ENCODE data around the gene CPLANE2.
"Not testable (repeated sequence)": the region's sequence is repeated elsewhere in the genome, so short reads cannot be mapped to it uniquely, and the experiment has no call there.

The CPLANE2 gene

DNA sequence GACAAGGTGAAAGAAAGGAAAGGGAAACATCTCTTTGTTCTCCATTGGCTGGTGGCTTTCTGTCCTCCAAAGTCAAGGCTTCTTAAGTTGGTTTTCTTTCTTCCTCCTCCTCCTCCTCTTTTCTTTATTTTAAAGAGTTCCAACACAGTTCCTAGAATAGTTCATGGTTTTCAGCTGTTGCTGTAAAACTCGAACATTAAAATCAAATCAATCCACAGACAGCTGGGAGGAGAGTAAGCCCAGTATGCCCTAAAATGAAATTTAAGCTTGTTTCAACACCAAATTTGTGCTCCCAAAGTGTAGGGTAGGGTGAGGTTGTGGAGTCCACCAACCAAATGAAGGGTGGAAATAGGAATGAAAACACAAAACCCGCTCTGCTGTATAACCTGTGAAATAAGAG is 10.5 kb upstream of the CPLANE2 start:
- TF ChIP-seq, protein P1, sequence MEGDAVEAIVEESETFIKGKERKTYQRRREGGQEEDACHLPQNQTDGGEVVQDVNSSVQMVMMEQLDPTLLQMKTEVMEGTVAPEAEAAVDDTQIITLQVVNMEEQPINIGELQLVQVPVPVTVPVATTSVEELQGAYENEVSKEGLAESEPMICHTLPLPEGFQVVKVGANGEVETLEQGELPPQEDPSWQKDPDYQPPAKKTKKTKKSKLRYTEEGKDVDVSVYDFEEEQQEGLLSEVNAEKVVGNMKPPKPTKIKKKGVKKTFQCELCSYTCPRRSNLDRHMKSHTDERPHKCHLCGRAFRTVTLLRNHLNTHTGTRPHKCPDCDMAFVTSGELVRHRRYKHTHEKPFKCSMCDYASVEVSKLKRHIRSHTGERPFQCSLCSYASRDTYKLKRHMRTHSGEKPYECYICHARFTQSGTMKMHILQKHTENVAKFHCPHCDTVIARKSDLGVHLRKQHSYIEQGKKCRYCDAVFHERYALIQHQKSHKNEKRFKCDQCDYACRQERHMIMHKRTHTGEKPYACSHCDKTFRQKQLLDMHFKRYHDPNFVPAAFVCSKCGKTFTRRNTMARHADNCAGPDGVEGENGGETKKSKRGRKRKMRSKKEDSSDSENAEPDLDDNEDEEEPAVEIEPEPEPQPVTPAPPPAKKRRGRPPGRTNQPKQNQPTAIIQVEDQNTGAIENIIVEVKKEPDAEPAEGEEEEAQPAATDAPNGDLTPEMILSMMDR (IDR thresholded peaks at IDR 0.05; ENCODE audit: unreplicated experiment in 3 of 3): no peak
- Mint-ChIP-seq H3K4me3 (peak overlapping the region in 1 of 3 experiments; percentile 34), H3K4me1 (peaks cover 41% of the 10 kb centered on the region), H3K36me3 (ENCODE audit: low read depth) (peaks cover 28% of the 10 kb centered on the region), H3K9me3 (no peaks in the 10 kb centered on the region), H3K27ac (peak overlapping the region; percentile 62 to 68 (median 65)), H3K27me3 (ENCODE audit: low read depth) (no peaks in the 10 kb centered on the region)

DNA sequence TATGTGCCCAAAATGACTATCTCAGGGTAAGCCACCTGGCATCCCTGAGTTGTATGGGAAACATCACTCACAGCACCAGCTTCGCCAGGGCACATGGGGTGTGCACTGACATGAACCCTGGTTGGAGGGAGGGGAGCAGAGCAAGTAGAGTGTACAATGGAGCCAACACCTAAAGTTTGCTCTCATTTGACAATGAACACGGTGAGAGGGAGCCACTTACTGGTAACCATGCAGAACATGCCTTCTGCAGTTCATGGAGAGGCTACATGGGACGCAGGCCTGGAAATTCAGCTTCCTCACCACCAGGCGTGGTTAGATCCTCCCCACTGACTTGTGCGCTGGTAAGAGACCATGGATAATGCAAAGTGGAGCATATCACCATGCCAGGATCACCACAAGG is 10.0 kb upstream of the CPLANE2 start:
- H3K4me3 Mint-ChIP-seq: no peak overlapping the region

DNA sequence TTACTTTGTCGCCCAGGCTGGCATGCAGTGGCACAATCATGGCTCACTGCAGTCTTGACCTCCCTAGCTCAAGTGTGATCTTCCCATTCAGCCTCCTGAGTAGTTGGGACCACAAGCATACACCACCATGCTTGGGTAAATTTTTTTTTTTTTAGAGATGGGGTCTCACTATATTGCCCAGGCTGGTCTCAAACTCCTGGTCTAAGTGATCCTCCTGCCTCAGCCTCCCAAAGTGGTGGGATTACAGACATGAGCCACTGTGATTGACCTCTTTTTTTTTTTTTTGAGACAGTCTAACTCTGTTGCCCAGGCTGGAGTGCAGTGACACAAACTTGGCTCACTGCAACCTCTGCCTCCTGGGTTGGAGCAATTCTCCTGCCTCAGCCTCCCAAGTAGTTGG is 9.3 kb upstream of the CPLANE2 start:
- not testable (repeated sequence) for H3K27me3 Mint-ChIP-seq (ENCODE audit: low read depth); H3K9me3 Mint-ChIP-seq; H3K4me3 Mint-ChIP-seq; H3K27ac Mint-ChIP-seq
- H3K36me3 Mint-ChIP-seq (ENCODE audit: low read depth): peaks cover 19% of the 10 kb centered on the region
- peaks cover 43% of the 10 kb centered on the region for H3K4me1 Mint-ChIP-seq

More for the DNA sequence above, 10.0 kb upstream of the CPLANE2 start:
- H3K27me3 Mint-ChIP-seq (ENCODE audit: low read depth): no peaks in the 10 kb centered on the region
- TF ChIP-seq, protein P1 (IDR thresholded peaks at IDR 0.05; ENCODE audit: unreplicated experiment in 3 of 3): no peak
- peak overlapping the region; percentile 62 to 68 (median 65) for H3K27ac Mint-ChIP-seq
- H3K9me3 Mint-ChIP-seq: no peaks in the 10 kb centered on the region
- peaks cover 41% of the 10 kb centered on the region for H3K4me1 Mint-ChIP-seq
- peaks cover 25% of the 10 kb centered on the region for H3K36me3 Mint-ChIP-seq (ENCODE audit: low read depth)

DNA sequence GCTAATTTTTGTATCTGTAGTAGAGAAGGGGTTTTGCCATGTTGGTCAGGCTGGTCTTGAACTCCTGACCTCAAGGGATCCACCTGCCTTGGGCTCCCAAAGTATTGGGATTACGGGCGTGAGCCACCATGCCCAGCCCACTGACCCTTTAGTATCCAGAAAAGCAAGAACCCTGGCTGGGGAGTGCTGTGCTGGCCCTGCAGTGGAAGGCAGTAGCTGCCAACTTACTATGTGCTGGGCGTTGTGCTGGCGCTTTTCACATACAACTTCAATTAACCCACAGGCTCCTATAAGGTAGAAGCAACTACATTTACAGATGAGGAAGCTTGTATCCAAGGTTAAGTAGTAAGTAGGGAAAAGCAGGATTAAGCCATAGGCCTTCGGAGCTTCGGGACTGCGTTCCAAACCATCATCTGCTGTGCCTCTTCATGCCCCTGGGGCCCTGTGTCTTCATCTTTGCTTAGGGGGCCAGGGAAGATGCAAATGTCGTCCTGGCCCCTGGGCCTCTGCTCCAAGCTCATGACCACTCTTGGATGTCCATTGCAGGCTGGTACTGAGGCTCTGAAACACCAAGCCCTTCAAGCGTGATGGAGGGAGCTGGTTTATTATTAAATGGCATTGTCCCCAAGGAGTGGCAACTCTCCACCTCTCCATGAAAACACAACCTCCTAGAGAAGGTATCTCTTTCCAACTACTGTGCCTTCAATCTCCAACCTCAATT is 8.7 kb upstream of the CPLANE2 start:
- Mint-ChIP-seq H3K9me3 (no peaks in the 10 kb centered on the region), H3K36me3 (ENCODE audit: low read depth) (peaks cover 19% of the 10 kb centered on the region), H3K27ac (no peak overlapping the region), H3K27me3 (ENCODE audit: low read depth) (peaks cover 5% of the 10 kb centered on the region), H3K4me1 (peaks cover 46% of the 10 kb centered on the region), H3K4me3 (no peak overlapping the region)
- TF ChIP-seq, protein P1 (IDR thresholded peaks at IDR 0.05; ENCODE audit: unreplicated experiment in 3 of 3): no peak

DNA sequence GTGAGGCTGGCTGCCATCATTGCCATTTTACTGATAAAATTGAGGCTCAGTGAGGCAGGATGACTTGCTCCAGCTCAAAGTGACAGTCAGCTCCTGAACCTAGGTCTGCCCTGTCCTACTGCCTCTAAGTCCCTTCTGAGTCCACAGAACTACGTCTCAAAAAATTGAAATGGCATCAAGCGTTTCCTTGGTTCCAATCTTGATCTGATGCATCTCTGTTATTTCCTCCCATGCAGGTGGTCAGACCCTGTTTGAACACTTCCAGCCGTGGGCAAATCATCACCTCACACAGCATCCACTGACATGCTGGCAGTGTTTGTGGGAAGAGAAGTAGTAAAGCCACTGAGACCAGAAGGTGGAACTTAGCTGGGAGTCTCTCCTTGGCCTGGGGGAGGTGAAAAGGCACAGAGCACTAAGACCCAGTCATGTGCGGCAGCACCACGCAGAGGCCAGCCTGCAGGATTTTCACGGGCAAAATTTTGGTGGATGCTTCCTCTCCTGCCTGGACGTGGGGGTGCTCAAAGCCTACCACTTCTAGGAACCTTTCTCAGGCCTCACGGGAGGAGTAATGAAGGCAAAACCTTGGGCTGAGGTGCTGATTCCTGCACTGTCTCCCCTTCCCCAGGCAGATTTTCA is 7.8 kb upstream of the CPLANE2 start:
- Mint-ChIP-seq H3K9me3 (no peaks in the 10 kb centered on the region), H3K4me3 (no peak overlapping the region), H3K4me1 (peaks cover 42% of the 10 kb centered on the region), H3K27me3 (ENCODE audit: low read depth) (peaks cover 5% of the 10 kb centered on the region), H3K36me3 (ENCODE audit: low read depth) (peaks cover 17% of the 10 kb centered on the region), H3K27ac (no peak overlapping the region)
- TF ChIP-seq, protein P1 (IDR thresholded peaks at IDR 0.05; ENCODE audit: unreplicated experiment in 3 of 3): no peak

DNA sequence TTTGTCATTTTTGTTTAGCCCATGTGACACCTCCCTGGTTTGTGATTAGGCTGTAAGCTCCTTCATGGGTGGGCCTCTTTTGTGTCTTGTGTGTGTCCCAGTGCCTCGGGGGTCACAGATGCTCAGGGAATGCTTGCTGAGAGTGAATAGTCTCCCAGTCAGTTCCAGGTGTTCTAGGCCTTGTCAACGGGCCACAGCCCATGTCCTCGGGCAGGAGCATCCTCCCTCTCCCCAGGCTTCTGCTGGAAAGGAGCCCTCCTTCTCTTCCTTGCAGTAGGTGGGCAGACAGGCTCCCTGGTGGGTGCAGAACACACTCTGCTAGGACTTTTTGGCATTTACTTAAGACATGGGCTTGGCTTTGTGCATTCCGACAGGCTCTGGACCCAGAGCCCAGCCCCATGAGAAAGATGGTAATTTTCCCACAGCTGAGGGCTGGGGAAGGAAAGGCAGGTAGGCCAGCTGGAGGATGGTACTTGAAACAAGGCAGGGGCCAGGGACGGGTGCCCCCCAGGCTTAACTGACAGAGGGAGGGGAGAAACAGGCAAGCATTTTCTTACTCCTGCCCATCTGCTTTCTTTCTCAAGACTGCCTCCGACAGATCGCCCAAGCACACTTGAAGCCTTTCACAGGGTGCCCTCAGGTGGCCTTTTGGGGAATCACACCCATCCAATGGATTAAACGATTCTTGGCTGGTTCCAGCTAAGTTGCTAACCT is 7.1 kb upstream of the CPLANE2 start:
- H3K27ac Mint-ChIP-seq: no peak overlapping the region
- no peaks in the 10 kb centered on the region for H3K9me3 Mint-ChIP-seq
- peaks cover 35% of the 10 kb centered on the region for H3K4me1 Mint-ChIP-seq
- peaks cover 5% of the 10 kb centered on the region for H3K27me3 Mint-ChIP-seq (ENCODE audit: low read depth)
- H3K36me3 Mint-ChIP-seq (ENCODE audit: low read depth): peaks cover 12% of the 10 kb centered on the region
- TF ChIP-seq, protein P1 (IDR thresholded peaks at IDR 0.05; ENCODE audit: unreplicated experiment in 3 of 3): peak; percentile 81 to 83 (median 81)
- H3K4me3 Mint-ChIP-seq: no peak overlapping the region
